Endothelial cell (in vitro differentiated cells): ENCODE data around the gene NDFIP1. TPM values are rescaled to one million over a fixed set of nuclear protein-coding genes. Genes with fewer than 3 reads are reported as not detected.
"Not testable (repeated sequence)": the region's sequence is repeated elsewhere in the genome, so short reads cannot be mapped to it uniquely, and the experiment has no call there.

ENCODE experiments used
- DNase-seq: peaks from one replicate; pipeline ENCODE4 v3.0.0; 2021; ENCODE audit warnings: low spot score
- H3K27ac Mint-ChIP-seq: one replicate; pipeline ENCODE4 v1.8.0; 2021; ENCODE audit warnings: mixed read lengths, inconsistent platforms; ENCODE audit not compliant: unreplicated experiment
- H3K27me3 Mint-ChIP-seq: one replicate; pipeline ENCODE4 v1.8.0; 2021; ENCODE audit warnings: mild to moderate bottlenecking, moderate library complexity, mixed read lengths, inconsistent platforms; ENCODE audit not compliant: unreplicated experiment
- H3K36me3 Mint-ChIP-seq: one replicate; pipeline ENCODE4 v1.8.0; 2021; ENCODE audit warnings: mild to moderate bottlenecking, low read depth, mixed read lengths, inconsistent platforms; ENCODE audit not compliant: unreplicated experiment
- H3K4me1 Mint-ChIP-seq: one replicate; pipeline ENCODE4 v1.8.0; 2021; ENCODE audit warnings: mild to moderate bottlenecking, mixed read lengths, inconsistent platforms; ENCODE audit not compliant: unreplicated experiment
- H3K4me3 Mint-ChIP-seq: one replicate; pipeline ENCODE4 v1.8.0; 2021; ENCODE audit warnings: mild to moderate bottlenecking, mixed read lengths, inconsistent platforms; ENCODE audit not compliant: unreplicated experiment
- H3K9me3 Mint-ChIP-seq: one replicate; pipeline ENCODE4 v1.8.0; 2021; ENCODE audit warnings: mixed read lengths, inconsistent platforms; ENCODE audit not compliant: unreplicated experiment
- CTCF ChIP-seq: fragments of 200-600 bp; sonication (generic); IDR thresholded peaks from one replicate; pipeline ENCODE4 v1.5.0; 2021; ENCODE audit warnings: antibody characterized with exemption; ENCODE audit not compliant: unreplicated experiment
- total RNA-seq: library from RNA; stranded (reverse); fragmentation: NEBNext Ultra II Directional; extraction: Animal tissue kit (Norgen Biotek cat#: 25700); gene quantifications from one replicate; pipeline ENCODE4 v1.2.1, GENCODE V29; 2021; ENCODE audit not compliant: unreplicated experiment

The NDFIP1 gene
- total RNA-seq, 1 donor from 2014 or later = 34.8 TPM

- Mint-ChIP-seq H3K9me3 (no peaks in the 10 kb centered on the region), H3K27me3 (no peaks in the 10 kb centered on the region), H3K27ac (no peak overlapping the region), H3K36me3 (no peaks in the 10 kb centered on the region), H3K4me3 (no peak overlapping the region), H3K4me1 (peaks cover 7% of the 10 kb centered on the region)
- no peak for DNase-seq
- no peak for TF ChIP-seq CTCF
Measured at GRCh38 chr5:142184988-142185387, 76.4 kb downstream of the NDFIP1 start.

GRCh38 chr5:142186514-142186856 is 77.9 kb downstream of the NDFIP1 start:
- Mint-ChIP-seq H3K4me3 (no peak overlapping the region), H3K4me1 (peaks cover 6% of the 10 kb centered on the region), H3K27me3 (no peaks in the 10 kb centered on the region), H3K36me3 (no peaks in the 10 kb centered on the region), H3K9me3 (no peaks in the 10 kb centered on the region), H3K27ac (no peak overlapping the region)
- no peak for TF ChIP-seq CTCF
- no peak for DNase-seq

GRCh38 chr5:142186857-142187594 is 78.4 kb downstream of the NDFIP1 start:
- Mint-ChIP-seq H3K36me3 (no peaks in the 10 kb centered on the region), H3K9me3 (no peaks in the 10 kb centered on the region)
- no peak for DNase-seq

GRCh38 chr5:142188691-142189090 is 80.1 kb downstream of the NDFIP1 start:
- peaks cover 12% of the 10 kb centered on the region for H3K4me1 Mint-ChIP-seq
- H3K9me3 Mint-ChIP-seq, H3K4me3 Mint-ChIP-seq, H3K27ac Mint-ChIP-seq, DNase-seq, H3K36me3 Mint-ChIP-seq, H3K27me3 Mint-ChIP-seq: not testable (repeated sequence)

More at GRCh38 chr5:142186857-142187594, 78.4 kb downstream of the NDFIP1 start:
- Mint-ChIP-seq H3K4me1 (peaks cover 6% of the 10 kb centered on the region), H3K4me3 (no peak overlapping the region), H3K27me3 (no peaks in the 10 kb centered on the region), H3K27ac (no peak overlapping the region)
- TF ChIP-seq CTCF = no peak

GRCh38 chr5:142189813-142190212 is 81.2 kb downstream of the NDFIP1 start:
- DNase-seq = no peak
- Mint-ChIP-seq H3K27ac (no peak overlapping the region), H3K4me1 (peaks cover 12% of the 10 kb centered on the region), H3K4me3 (no peak overlapping the region), H3K27me3 (no peaks in the 10 kb centered on the region), H3K9me3 (no peaks in the 10 kb centered on the region), H3K36me3 (no peaks in the 10 kb centered on the region)
- TF ChIP-seq CTCF = no peak
